Subcutaneous adipose tissue (tissue), 4 donors: ENCODE measurements around the gene POU5F1. TPM values are rescaled to one million over a fixed set of nuclear protein-coding genes. Genes with fewer than 3 reads are reported as not detected.

Experiments
- CTCF ChIP-seq: fragments of 450-650 bp; IDR thresholded peaks from one replicate; pipeline ENCODE4 v1.5.1; 2016; ENCODE audit warnings: low read depth, mild to moderate bottlenecking, control low read depth, antibody characterized with exemption, moderate library complexity
- total RNA-seq, 4 donors: library from RNA; depleted of rRNA; stranded (reverse); fragments of >200 nt; gene quantifications; one replicate each; pipeline ENCODE4 v1.1.0, GENCODE V29; 2016

POU5F1 gene
- total RNA-seq, 4 donors from 2014 or later: 0.17 to 5.5 TPM; not detected in 2

GRCh38 chr6:31152781-31153180 lies 17.7 kb downstream of the POU5F1 start:
- no peak for TF ChIP-seq CTCF

- no peak for TF ChIP-seq CTCF
Observed at GRCh38 chr6:31149827-31150447, 20.5 kb downstream of the POU5F1 start.

- no peak for TF ChIP-seq CTCF
Observed at GRCh38 chr6:31145386-31145785, 25.1 kb downstream of the POU5F1 start.

- TF ChIP-seq CTCF: no peak
Observed at GRCh38 chr6:31144970-31145340, 25.5 kb downstream of the POU5F1 start.

- no peak for TF ChIP-seq CTCF
Observed at GRCh38 chr6:31144296-31144969, 26.0 kb downstream of the POU5F1 start.

GRCh38 chr6:31143148-31143547 lies 27.3 kb downstream of the POU5F1 start:
- no peak for TF ChIP-seq CTCF

- no peak for TF ChIP-seq CTCF
Observed at GRCh38 chr6:31142361-31142761, 28.1 kb downstream of the POU5F1 start.
